ENCODE results near the gene CLEC2B. TPM values are rescaled to one million over a fixed set of nuclear protein-coding genes. Genes with fewer than 3 reads are reported as not detected.

CLEC2B gene
- total RNA-seq, 1 donor from 2014 or later, result not detected

GRCh38 chr12:9907769-9908168 is 38.6 kb upstream of the CLEC2B start:
- DNase-seq (ENCODE audit: low spot score in 2 of 2, unreplicated experiment in 2 of 2), result no peak
- H3K9me3 Mint-ChIP-seq, result peaks cover 72% of the 10 kb centered on the region
- H3K4me1 Mint-ChIP-seq, result no peaks in the 10 kb centered on the region
- no peaks in the 10 kb centered on the region for H3K27me3 Mint-ChIP-seq (ENCODE audit: low read depth)
- no peak for TF ChIP-seq CTCF (IDR thresholded peaks at IDR 0.05; ENCODE audit: unreplicated experiment)
- no peak overlapping the region for H3K4me3 Mint-ChIP-seq
- H3K36me3 Mint-ChIP-seq, result peaks cover 4% of the 10 kb centered on the region
- no peak overlapping the region for H3K27ac Mint-ChIP-seq

DNA sequence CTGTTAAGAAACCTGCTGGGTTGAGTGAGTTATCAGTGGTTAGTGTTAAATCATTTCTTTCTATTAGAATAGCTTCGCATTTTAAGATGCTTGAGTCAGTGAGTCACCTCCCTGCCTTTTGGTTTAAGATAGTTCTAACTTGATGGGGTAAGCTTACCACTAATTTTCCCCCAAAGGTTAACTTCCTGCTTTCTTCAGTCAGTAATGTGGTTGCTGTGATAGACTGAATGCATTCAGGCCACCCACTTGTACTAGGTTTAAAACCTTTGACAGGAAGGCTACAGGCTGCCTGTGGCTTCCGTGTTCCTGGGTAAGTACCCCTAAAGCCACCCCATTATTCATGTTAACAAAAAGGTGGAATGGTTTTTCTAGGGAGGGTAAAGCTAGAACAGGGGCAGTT is 37.7 kb upstream of the CLEC2B start:
- Mint-ChIP-seq H3K27ac (no peak overlapping the region), H3K4me1 (no peaks in the 10 kb centered on the region), H3K9me3 (peaks cover 71% of the 10 kb centered on the region), H3K4me3 (no peak overlapping the region), H3K27me3 (ENCODE audit: low read depth) (no peaks in the 10 kb centered on the region), H3K36me3 (peaks cover 2% of the 10 kb centered on the region)
- TF ChIP-seq CTCF (IDR thresholded peaks at IDR 0.05; ENCODE audit: unreplicated experiment), result no peak
- no peak for DNase-seq (ENCODE audit: low spot score in 2 of 2, unreplicated experiment in 2 of 2)

DNA sequence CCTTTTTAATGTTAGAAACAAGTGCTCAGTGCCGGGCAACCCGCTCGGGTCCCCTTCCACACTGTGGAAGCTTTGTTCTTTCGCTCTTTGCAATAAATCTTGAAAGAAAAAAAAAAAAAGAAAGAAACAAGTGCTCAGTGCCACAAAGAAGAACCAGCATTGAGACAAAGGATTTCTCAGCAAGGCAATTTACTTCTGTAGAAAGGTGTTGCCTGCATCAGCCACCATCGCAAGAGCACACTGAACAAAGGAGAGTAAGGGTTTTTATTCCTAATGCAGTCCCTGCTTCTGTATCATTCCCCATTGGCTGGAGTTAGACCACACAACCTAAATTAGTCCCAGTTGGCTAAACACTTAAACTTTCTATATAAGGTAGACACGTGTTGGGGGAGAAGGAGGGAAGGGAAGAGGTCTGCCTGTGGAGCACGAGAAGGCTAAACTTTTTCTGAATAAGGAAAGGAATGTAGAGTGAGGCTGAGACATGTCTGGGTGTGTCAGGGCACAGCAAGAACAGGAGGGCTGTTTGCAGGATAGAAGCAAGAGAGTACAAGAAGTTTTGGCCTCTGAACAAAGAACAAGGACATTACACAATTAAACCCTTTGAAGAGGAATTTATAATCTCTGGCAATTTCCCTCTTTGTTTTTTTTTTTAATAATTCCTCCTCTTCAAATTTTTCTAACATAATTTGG is 33.5 kb upstream of the CLEC2B start:
- no peak for TF ChIP-seq CTCF (IDR thresholded peaks at IDR 0.05; ENCODE audit: unreplicated experiment)
- Mint-ChIP-seq H3K36me3 (no peaks in the 10 kb centered on the region), H3K4me1 (no peaks in the 10 kb centered on the region), H3K27ac (no peak overlapping the region), H3K4me3 (no peak overlapping the region), H3K9me3 (peaks cover 45% of the 10 kb centered on the region), H3K27me3 (ENCODE audit: low read depth) (no peaks in the 10 kb centered on the region)
- no peak for DNase-seq (ENCODE audit: low spot score in 2 of 2, unreplicated experiment in 2 of 2)

GRCh38 chr12:9900930-9901329 is 31.8 kb upstream of the CLEC2B start:
- TF ChIP-seq CTCF (IDR thresholded peaks at IDR 0.05; ENCODE audit: unreplicated experiment), result no peak
- Mint-ChIP-seq H3K4me3 (no peak overlapping the region), H3K4me1 (no peaks in the 10 kb centered on the region), H3K27ac (no peak overlapping the region), H3K9me3 (peaks cover 37% of the 10 kb centered on the region), H3K36me3 (no peaks in the 10 kb centered on the region), H3K27me3 (ENCODE audit: low read depth) (no peaks in the 10 kb centered on the region)
- DNase-seq (ENCODE audit: low spot score in 2 of 2, unreplicated experiment in 2 of 2), result no peak

- Mint-ChIP-seq H3K4me1 (no peaks in the 10 kb centered on the region), H3K27me3 (ENCODE audit: low read depth) (no peaks in the 10 kb centered on the region), H3K36me3 (no peaks in the 10 kb centered on the region), H3K27ac (no peak overlapping the region), H3K4me3 (no peak overlapping the region), H3K9me3 (peaks cover 24% of the 10 kb centered on the region)
- DNase-seq (ENCODE audit: low spot score in 2 of 2, unreplicated experiment in 2 of 2), result no peak
- TF ChIP-seq CTCF (IDR thresholded peaks at IDR 0.05; ENCODE audit: unreplicated experiment), result no peak
Measured at GRCh38 chr12:9899209-9899608, 30.1 kb upstream of the CLEC2B start.

DNA sequence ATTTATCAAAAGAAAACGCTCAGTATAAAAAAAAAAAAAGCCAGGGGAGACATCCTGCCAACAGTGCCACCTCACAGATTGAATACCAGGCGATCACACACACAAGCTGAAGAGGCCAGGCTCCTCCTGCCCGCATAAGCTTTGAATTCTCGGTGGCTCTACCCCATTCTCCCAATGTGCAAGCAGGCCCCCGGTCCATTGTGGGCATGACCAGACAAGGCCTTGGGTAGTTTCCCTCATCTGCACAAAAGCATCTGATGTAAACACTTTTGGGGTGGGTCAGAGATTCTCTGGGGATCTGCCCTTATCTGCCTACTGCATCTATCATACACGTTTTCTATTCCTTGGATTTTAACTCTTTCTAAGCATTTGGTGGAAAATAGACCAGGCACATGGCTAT is 28.4 kb upstream of the CLEC2B start:
- no peak for TF ChIP-seq CTCF (IDR thresholded peaks at IDR 0.05; ENCODE audit: unreplicated experiment)
- Mint-ChIP-seq H3K27me3 (ENCODE audit: low read depth) (no peaks in the 10 kb centered on the region), H3K4me1 (no peaks in the 10 kb centered on the region), H3K27ac (no peak overlapping the region), H3K9me3 (peaks cover 9% of the 10 kb centered on the region), H3K36me3 (no peaks in the 10 kb centered on the region), H3K4me3 (no peak overlapping the region)
- DNase-seq (ENCODE audit: low spot score in 2 of 2, unreplicated experiment in 2 of 2), result no peak
